Naive thymus-derived CD8-positive, alpha-beta T cell (primary cell): ENCODE data around the gene PCDHGB4. TPM values are rescaled to one million over a fixed set of nuclear protein-coding genes. Genes with fewer than 3 reads are reported as not detected.
A peak's percentile ranks its signal among the peaks of the same experiment; 100 is the strongest.
"Not testable (repeated sequence)": the region's sequence is repeated elsewhere in the genome, so short reads cannot be mapped to it uniquely, and the experiment has no call there.

Experiments
- ATAC-seq, 2 donors: fragments of 150-1000 bp; cut with Tn5 transposase in 1 of 2; sonication (Bioruptor Pico), chemical (Tn5 transposase) in 1 of 2; 1 replicate in 1 of 2; 2 replicates in 1 of 2; pipeline ENCODE4 v1.10.0; 2021; ENCODE audit warnings: mild to moderate bottlenecking in 2 of 2, moderate library complexity in 2 of 2
- POLR2A ChIA-PET: fragments of 350-600 bp; sonication (Branson Sonifier 250); formaldehyde crosslinking; loops from one replicate; lab custom pipeline; 2021; ENCODE audit warnings: antibody characterized with exemption; lab: Charles Lee
- DNase-seq, 10 donors: peaks; one replicate each; pipeline versions ENCODE4 v3.0.0 to v3.0.0-alpha.2; 2020 to 2022
- H3K27ac Mint-ChIP-seq, 10 donors: one replicate each; pipeline ENCODE4 v1.8.0; 2020 to 2022; ENCODE audit warnings: mild to moderate bottlenecking in 10 of 10, mixed read lengths in 10 of 10, moderate library complexity in 4 of 10, inconsistent platforms in 1 of 10
- H3K27me3 Mint-ChIP-seq, 5 donors: one replicate each; pipeline ENCODE4 v1.8.0; 2021 to 2022; ENCODE audit warnings: mixed read lengths in 5 of 5
- H3K36me3 Mint-ChIP-seq, 3 donors: one replicate each; pipeline ENCODE4 v1.8.0; 2020 to 2022; ENCODE audit warnings: mixed read lengths in 3 of 3, mild to moderate bottlenecking in 2 of 3, inconsistent platforms in 1 of 3
- H3K4me1 Mint-ChIP-seq, 4 donors: one replicate each; pipeline ENCODE4 v1.8.0; 2021 to 2022; ENCODE audit warnings: mixed read lengths in 4 of 4
- H3K4me3 Mint-ChIP-seq, 10 donors: one replicate each; pipeline ENCODE4 v1.8.0; 2020 to 2022; ENCODE audit warnings: mild to moderate bottlenecking in 10 of 10, mixed read lengths in 10 of 10, moderate library complexity in 6 of 10, inconsistent platforms in 1 of 10
- H3K9me3 Mint-ChIP-seq, 9 donors: one replicate each; pipeline ENCODE4 v1.8.0; 2020 to 2022; ENCODE audit warnings: mixed read lengths in 9 of 9, mild to moderate bottlenecking in 3 of 9, inconsistent platforms in 1 of 9, moderate library complexity in 1 of 9
- polyA plus RNA-seq, 3 donors: library from polyadenylated mRNA; unstranded; fragments of 300-500 nt; fragmentation: Illumina TruSeq; gene quantifications; one replicate each; pipeline ENCODE4 v1.2.3, GENCODE V29; 2021
- total RNA-seq, 8 experiments: library from RNA in 2 of 8; stranded (reverse) in 2 of 8; gene quantifications; one replicate each; pipeline ENCODE4 v1.2.3 and lab custom pipeline; 2021 to 2026

Gene PCDHGB4
- total and polyA plus RNA-seq, 5 experiments from 2014 or later, result 0.13 to 0.25 (median 0.23) TPM; not detected in 2

DNA sequence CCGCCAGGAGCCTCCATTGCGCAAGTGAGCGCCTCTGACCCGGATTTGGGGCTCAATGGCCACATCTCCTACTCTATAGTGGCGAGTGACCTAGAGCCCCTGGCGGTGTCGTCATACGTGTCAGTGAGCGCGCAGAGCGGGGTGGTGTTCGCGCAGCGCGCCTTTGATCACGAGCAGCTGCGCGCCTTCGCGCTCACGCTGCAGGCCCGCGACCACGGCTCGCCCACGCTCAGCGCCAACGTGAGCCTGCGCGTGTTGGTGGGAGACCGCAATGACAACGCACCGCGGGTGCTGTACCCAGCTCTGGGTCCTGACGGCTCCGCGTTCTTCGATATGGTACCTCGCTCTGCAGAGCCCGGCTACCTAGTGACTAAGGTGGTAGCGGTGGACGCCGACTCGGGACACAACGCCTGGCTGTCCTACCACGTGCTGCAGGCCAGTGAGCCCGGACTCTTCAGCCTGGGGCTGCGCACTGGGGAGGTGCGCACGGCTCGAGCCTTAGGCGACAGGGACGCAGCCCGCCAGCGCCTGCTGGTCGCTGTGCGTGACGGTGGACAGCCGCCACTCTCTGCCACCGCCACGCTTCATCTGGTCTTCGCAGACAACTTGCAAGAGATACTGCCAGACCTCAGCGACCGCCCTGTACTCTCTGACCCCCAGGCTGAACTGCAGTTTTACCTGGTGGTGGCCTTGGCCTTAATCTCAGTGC, 22.3 kb downstream of the PCDHGB4 start:
- POLR2A ChIA-PET, result no interaction called here
- Mint-ChIP-seq H3K27ac (no peak overlapping the region), H3K4me3 (peak overlapping the region in 1 of 10 donors; percentile 63)

DNA sequence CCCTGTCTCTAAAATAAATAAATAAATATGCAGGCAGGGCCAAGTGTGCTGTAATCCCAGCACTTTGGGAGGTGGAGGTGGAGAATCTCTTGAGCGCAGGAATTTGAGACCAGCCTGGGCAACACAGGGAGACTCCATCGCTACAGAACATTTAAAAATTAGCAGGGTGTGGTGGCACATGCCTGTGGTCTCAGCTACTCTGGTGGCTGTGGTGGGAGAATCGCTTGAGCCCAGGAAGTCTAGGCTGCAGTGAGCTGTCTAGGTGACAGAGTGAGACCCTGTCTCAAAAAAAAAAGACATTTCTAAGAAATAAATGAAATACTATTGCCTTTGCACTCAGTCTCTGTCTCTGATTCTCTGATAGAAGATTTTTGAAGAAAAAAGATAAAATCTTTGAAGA, 24.1 kb downstream of the PCDHGB4 start:
- H3K4me1 Mint-ChIP-seq, result peaks cover 9 to 21% (median 13%) of the 10 kb centered on the region in 4 donors
- DNase-seq (no peak), ATAC-seq (no peak)
- peaks cover 45 to 77% (median 64%) of the 10 kb centered on the region in 5 donors for H3K27me3 Mint-ChIP-seq
- no peak overlapping the region for H3K4me3 Mint-ChIP-seq
- peaks cover 0 to 65% (median 40%) of the 10 kb centered on the region in 9 donors for H3K9me3 Mint-ChIP-seq
- H3K36me3 Mint-ChIP-seq, result peaks cover 14 to 46% (median 23%) of the 10 kb centered on the region in 3 donors
- POLR2A ChIA-PET, result no interaction called here
- H3K27ac Mint-ChIP-seq, result peak overlapping the region in 1 of 10 donors; percentile 50

More for the DNA sequence above, 22.3 kb downstream of the PCDHGB4 start:
- peaks cover 0 to 68% (median 44%) of the 10 kb centered on the region in 9 donors for H3K9me3 Mint-ChIP-seq
- H3K36me3 Mint-ChIP-seq, result peaks cover 10 to 48% (median 24%) of the 10 kb centered on the region in 3 donors
- peaks cover 9 to 21% (median 13%) of the 10 kb centered on the region in 4 donors for H3K4me1 Mint-ChIP-seq
- DNase-seq, result no peak
- H3K27me3 Mint-ChIP-seq, result peaks cover 49 to 78% (median 67%) of the 10 kb centered on the region in 5 donors
- ATAC-seq, result no peak

DNA sequence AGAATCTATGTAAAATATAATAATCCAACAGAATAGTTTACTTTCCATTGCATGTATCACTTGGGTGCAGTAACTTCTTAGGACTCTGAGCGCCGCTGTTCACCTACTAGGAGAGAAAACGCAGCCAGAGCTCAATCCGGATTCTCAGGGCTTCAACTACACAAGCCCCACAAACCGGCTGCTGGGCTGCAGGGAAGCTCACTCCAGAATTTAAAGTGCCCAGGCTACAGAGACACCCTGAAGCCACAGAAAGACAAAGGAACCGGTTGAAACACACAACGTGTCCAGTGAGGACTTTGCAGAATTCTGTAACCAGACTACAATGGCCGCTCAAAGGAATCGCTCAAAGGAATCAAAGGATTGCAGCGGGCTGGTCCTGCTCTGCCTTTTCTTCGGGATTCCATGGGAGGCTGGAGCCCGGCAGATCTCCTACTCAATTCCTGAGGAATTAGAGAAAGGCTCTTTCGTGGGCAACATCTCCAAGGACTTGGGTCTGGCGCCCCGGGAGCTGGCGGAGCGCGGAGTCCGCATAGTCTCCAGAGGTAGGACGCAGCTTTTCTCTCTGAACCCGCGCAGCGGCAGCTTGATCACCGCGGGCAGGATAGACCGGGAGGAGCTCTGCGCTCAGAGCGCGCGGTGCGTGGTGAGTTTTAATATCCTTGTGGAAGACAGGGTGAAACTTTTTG, 25.5 kb downstream of the PCDHGB4 start, which contains the start of gene PCDHGA10:
Gene PCDHGA10, plus strand, starts transcription at position 134 of the 686 bp plus-strand sequence. Its CDS starts 189 bp downstream, at position 323.
- Mint-ChIP-seq H3K9me3 (peaks cover 0 to 63% (median 43%) of the 10 kb centered on the region in 9 donors), H3K36me3 (peaks cover 17 to 44% (median 23%) of the 10 kb centered on the region in 3 donors), H3K4me3 (peak within 1 kb of the TSS; percentile 78 to 91 (median 90)), H3K27me3 (peaks cover 46 to 73% (median 64%) of the 10 kb centered on the region in 5 donors), H3K27ac (peak within 1 kb of the TSS in 3 of 10 donors; percentile 46 to 76 (median 50)), H3K4me1 (peaks cover 10 to 24% (median 15%) of the 10 kb centered on the region in 4 donors)
- POLR2A ChIA-PET, result interaction anchor here (1.6 kb wide), 1 partner anchor 93 kb away, joined by 4 read pairs; the partner anchor contains the start of gene TAF7
- DNase-seq (peak in 9 of 10 donors; percentile 16 to 72 (median 48)), ATAC-seq (peak; percentile 77 to 78)

DNA sequence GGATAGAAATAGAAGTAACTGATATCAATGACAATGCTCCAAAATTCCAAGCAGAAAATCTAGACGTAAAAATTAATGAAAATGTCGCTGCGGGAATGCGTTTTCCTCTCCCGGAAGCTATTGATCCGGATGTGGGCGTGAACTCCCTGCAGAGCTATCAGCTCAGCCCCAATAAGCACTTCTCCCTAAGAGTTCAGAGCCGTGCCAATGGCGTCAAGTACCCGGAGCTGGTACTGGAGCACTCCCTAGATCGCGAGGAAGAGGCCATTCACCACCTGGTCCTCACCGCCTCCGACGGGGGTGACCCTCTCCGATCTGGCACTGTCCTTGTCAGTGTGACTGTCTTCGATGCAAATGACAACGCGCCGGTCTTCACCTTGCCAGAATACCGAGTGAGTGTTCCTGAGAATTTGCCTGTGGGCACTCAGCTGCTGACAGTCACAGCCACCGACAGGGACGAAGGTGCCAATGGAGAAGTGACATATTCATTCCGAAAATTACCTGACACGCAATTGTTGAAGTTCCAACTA, 26.1 kb downstream of the PCDHGB4 start:
- Mint-ChIP-seq H3K36me3 (peaks cover 22 to 44% (median 23%) of the 10 kb centered on the region in 3 donors), H3K27me3 (peaks cover 48 to 73% (median 65%) of the 10 kb centered on the region in 5 donors), H3K4me3 (peak overlapping the region; percentile 78 to 91 (median 90)), H3K4me1 (peaks cover 9 to 24% (median 16%) of the 10 kb centered on the region in 4 donors), H3K9me3 (peaks cover 0 to 63% (median 43%) of the 10 kb centered on the region in 9 donors), H3K27ac (peak overlapping the region in 3 of 10 donors; percentile 44 to 76 (median 46))
- POLR2A ChIA-PET, result interaction anchor here (1.6 kb wide), 1 partner anchor 93 kb away, joined by 4 read pairs; the partner anchor contains the start of gene TAF7
- ATAC-seq (no peak), DNase-seq (no peak)

DNA sequence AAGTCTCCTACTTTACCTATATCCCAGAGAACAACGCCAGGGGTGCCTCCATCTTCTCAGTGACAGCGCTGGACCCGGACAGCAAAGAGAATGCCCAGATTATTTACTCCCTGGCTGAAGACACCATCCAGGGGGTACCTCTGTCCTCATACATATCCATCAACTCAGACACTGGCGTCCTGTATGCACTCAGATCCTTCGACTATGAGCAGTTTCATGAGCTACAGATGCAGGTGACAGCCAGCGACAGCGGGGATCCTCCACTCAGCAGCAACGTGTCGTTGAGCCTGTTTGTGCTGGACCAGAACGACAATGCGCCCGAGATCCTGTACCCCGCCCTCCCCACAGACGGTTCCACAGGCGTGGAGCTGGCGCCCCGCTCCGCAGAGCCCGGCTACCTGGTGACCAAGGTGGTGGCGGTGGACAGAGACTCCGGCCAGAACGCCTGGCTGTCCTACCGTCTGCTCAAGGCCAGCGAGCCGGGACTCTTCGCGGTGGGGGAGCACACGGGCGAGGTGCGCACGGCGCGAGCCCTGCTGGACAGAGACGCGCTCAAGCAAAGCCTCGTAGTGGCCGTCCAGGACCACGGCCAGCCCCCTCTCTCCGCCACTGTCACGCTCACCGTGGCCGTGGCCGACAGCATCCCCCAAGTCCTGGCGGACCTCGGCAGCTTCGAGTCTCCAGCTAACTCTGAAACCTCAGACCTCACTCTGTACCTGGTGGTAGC, 27.2 kb downstream of the PCDHGB4 start:
- DNase-seq, H3K27ac Mint-ChIP-seq, POLR2A ChIA-PET, ATAC-seq: not testable (repeated sequence)
- Mint-ChIP-seq H3K9me3 (peaks cover 0 to 62% (median 39%) of the 10 kb centered on the region in 9 donors), H3K27me3 (peaks cover 47 to 74% (median 61%) of the 10 kb centered on the region in 5 donors), H3K36me3 (peaks cover 19 to 40% (median 24%) of the 10 kb centered on the region in 3 donors), H3K4me3 (peak overlapping the region in 8 of 10 donors; percentile 0 to 81 (median 36)), H3K4me1 (peaks cover 9 to 24% (median 16%) of the 10 kb centered on the region in 4 donors)

DNA sequence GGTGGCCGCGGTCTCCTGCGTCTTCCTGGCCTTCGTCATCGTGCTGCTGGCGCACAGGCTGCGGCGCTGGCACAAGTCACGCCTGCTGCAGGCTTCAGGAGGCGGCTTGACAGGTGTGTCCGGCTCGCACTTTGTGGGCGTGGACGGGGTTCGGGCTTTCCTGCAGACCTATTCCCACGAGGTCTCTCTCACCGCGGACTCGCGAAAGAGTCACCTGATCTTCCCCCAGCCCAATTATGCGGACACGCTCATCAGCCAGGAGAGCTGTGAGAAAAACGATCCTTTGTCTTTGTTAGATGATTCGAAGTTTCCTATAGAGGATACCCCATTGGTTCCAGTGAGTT, 27.7 kb downstream of the PCDHGB4 start:
- Mint-ChIP-seq H3K9me3 (peaks cover 0 to 64% (median 35%) of the 10 kb centered on the region in 9 donors), H3K36me3 (peaks cover 21 to 41% (median 25%) of the 10 kb centered on the region in 3 donors), H3K27me3 (peaks cover 48 to 74% (median 63%) of the 10 kb centered on the region in 5 donors), H3K4me3 (peak overlapping the region in 6 of 10 donors; percentile 14 to 49 (median 31)), H3K4me1 (peaks cover 9 to 24% (median 17%) of the 10 kb centered on the region in 4 donors)
- POLR2A ChIA-PET, DNase-seq, H3K27ac Mint-ChIP-seq, ATAC-seq: not testable (repeated sequence)

DNA sequence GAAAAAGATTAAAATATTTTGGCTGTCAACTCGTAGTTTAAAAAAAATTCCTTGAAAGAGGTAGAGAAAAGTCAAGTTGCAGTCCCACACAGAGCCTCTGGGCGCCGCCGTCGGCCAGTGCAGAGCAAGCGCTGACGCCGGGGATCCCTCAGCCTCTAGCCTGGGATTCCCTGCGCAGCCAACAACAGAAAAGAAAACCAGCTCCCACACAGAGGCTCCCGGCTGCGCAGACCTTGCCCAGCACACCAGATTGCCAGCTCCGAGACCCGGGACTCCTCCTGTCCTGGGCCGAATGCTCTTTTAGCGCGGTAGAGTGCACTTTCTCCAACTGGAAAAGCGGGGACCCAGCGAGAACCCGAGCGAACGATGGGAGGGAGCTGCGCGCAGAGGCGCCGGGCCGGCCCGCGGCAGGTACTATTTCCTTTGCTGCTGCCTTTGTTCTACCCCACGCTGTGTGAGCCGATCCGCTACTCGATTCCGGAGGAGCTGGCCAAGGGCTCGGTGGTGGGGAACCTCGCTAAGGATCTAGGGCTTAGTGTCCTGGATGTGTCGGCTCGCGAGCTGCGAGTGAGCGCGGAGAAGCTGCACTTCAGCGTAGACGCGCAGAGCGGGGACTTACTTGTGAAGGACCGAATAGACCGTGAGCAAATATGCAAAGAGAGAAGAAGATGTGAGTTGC, 30.1 kb downstream of the PCDHGB4 start, which contains the start of gene PCDHGB7:
Gene PCDHGB7, plus strand, starts transcription at position 184 of the 679 bp plus-strand sequence. Its CDS starts 183 bp downstream, at position 367.
- POLR2A ChIA-PET, result not testable (repeated sequence)

DNA sequence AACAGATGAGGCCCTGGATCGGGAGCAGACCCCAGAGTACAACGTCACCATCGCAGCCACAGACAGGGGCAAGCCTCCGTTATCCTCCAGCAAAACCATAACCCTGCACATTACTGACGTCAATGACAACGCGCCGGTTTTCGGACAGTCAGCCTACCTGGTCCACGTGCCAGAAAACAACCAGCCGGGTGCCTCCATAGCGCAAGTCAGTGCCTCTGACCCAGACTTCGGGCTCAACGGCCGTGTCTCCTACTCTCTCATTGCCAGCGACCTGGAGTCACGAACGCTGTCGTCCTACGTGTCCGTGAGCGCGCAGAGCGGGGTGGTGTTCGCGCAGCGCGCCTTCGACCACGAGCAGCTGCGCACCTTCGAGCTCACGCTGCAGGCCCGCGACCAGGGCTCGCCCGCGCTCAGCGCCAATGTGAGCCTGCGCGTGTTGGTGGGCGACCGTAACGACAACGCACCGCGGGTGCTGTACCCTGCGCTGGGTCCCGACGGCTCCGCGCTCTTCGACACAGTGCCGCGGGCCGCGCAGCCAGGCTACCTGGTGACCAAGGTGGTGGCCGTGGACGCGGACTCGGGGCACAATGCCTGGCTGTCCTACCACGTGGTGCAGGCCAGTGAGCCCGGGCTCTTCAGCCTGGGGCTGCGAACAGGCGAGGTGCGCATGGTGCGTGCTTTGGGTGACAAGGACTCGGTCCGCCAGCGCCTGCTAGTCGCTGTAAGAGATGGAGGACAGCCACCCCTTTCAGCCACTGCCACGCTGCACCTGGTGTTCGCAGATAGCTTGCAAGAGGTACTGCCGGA, 31.8 kb downstream of the PCDHGB4 start:
- ATAC-seq (no peak), DNase-seq (no peak)
- H3K4me1 Mint-ChIP-seq, result peaks cover 0 to 19% (median 8%) of the 10 kb centered on the region in 4 donors
- H3K36me3 Mint-ChIP-seq, result peaks cover 36 to 61% (median 36%) of the 10 kb centered on the region in 3 donors
- peak overlapping the region in 4 of 10 donors; percentile 23 to 67 (median 44) for H3K4me3 Mint-ChIP-seq
- peaks cover 46 to 90% (median 68%) of the 10 kb centered on the region in 5 donors for H3K27me3 Mint-ChIP-seq
- POLR2A ChIA-PET, result no interaction called here
- peak overlapping the region in 4 of 10 donors; percentile 7 to 90 (median 62) for H3K27ac Mint-ChIP-seq
- H3K9me3 Mint-ChIP-seq, result peaks cover 0 to 85% (median 39%) of the 10 kb centered on the region in 9 donors

More for the DNA sequence above, 30.1 kb downstream of the PCDHGB4 start, which contains the start of gene PCDHGB7:
- Mint-ChIP-seq H3K36me3 (peaks cover 36 to 54% (median 38%) of the 10 kb centered on the region in 3 donors), H3K4me1 (peaks cover 9 to 28% (median 19%) of the 10 kb centered on the region in 4 donors), H3K9me3 (peaks cover 0 to 85% (median 36%) of the 10 kb centered on the region in 9 donors), H3K27ac (peak within 1 kb of the TSS in 5 of 10 donors; percentile 7 to 80 (median 53)), H3K4me3 (peak within 1 kb of the TSS; percentile 49 to 80 (median 70)), H3K27me3 (peaks cover 51 to 90% (median 72%) of the 10 kb centered on the region in 5 donors)
- ATAC-seq (peak; percentile 38 to 65), DNase-seq (peak in 8 of 10 donors; percentile 19 to 39 (median 28))

DNA sequence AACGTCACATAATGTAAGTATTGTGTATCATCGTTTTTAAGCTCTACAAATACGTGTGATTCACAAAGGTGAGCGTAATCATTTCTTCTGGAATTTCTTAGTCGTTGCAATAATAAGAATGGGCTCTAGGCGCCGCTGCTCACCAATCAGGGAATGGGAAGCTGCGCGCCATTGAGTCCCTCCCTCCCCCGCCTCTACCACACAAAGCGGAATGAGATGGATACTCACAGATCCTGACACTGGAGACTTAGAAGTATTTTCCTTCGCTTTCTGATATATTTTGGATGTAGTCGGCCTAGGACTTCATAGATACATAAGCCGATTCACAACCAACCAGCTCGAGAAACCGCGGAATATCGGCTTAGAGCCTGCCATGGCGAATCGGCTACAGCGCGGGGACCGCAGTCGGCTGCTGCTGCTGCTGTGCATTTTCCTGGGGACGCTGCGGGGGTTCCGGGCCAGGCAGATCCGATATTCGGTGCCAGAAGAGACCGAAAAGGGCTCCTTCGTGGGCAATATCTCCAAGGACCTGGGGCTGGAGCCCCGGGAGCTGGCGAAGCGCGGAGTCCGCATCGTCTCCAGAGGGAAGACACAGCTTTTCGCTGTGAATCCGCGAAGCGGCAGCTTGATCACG, 33.5 kb downstream of the PCDHGB4 start, which contains the start of gene PCDHGA11:
Gene PCDHGA11, plus strand, starts transcription at position 197 of the 634 bp plus-strand sequence. Its CDS starts 177 bp downstream, at position 374.
- Mint-ChIP-seq H3K9me3 (peaks cover 0 to 86% (median 36%) of the 10 kb centered on the region in 9 donors), H3K27me3 (peaks cover 46 to 90% (median 68%) of the 10 kb centered on the region in 5 donors), H3K4me3 (peak within 1 kb of the TSS; percentile 50 to 85 (median 76)), H3K36me3 (peaks cover 31 to 54% (median 35%) of the 10 kb centered on the region in 3 donors), H3K4me1 (peaks cover 0 to 17% (median 5%) of the 10 kb centered on the region in 4 donors), H3K27ac (peak within 1 kb of the TSS in 2 of 10 donors; percentile 64 to 93)
- ATAC-seq, result peak; percentile 39 to 49
- POLR2A ChIA-PET, result no interaction called here
- peak in 4 of 10 donors; percentile 20 to 42 (median 34) for DNase-seq
